HL-60 (cell line): ENCODE data around the gene PTPN11.

Experiments used
- CTCF ChIP-seq: IDR thresholded peaks from one replicate; pipeline ENCODE4 v1.5.1; 2011; ENCODE audit warnings: low read length, control low read depth, inconsistent platforms; ENCODE audit not compliant: insufficient read depth
- GABPA ChIP-seq: IDR thresholded peaks from 2 replicates; pipeline ENCODE4 v1.6.1; 2012; ENCODE audit warnings: low read depth
- POLR2AphosphoS5 ChIP-seq: IDR thresholded peaks from 2 replicates; pipeline ENCODE4 v1.6.1; 2012; ENCODE audit warnings: low read depth

GRCh38 chr12:112518365-112518735, 99.6 kb downstream of the PTPN11 start:
- no peak for TF ChIP-seq CTCF
- no peak for TF ChIP-seq GABPA
- TF ChIP-seq POLR2AphosphoS5: no peak
